ENCODE measurements around the gene SFI1.
A peak's percentile ranks its signal among the peaks of the same experiment; 100 is the strongest.

The SFI1 gene

GRCh38 chr22:31647523-31648320 lies 151.4 kb downstream of the SFI1 start:
- peak; percentile 97 for FAIRE-seq

GRCh38 chr22:31650391-31650790 lies 154.1 kb downstream of the SFI1 start:
- no peak for FAIRE-seq

- no peak for FAIRE-seq
Observed at GRCh38 chr22:31651664-31652063, 155.3 kb downstream of the SFI1 start.

- FAIRE-seq = no peak
Observed at GRCh38 chr22:31652088-31652487, 155.8 kb downstream of the SFI1 start.

- FAIRE-seq = no peak
Observed at GRCh38 chr22:31652911-31653684, 156.8 kb downstream of the SFI1 start.

- FAIRE-seq = no peak
Observed at GRCh38 chr22:31653944-31654343, 157.6 kb downstream of the SFI1 start.

- no peak for FAIRE-seq
Observed at GRCh38 chr22:31654408-31654807, 158.1 kb downstream of the SFI1 start.

- FAIRE-seq = no peak
Observed at GRCh38 chr22:31659246-31659645, 162.9 kb downstream of the SFI1 start.

- FAIRE-seq = peak; percentile 59
Observed at GRCh38 chr22:31660860-31661341, 164.6 kb downstream of the SFI1 start.

- peak; percentile 95 for FAIRE-seq
Observed at GRCh38 chr22:31661851-31662667, 165.7 kb downstream of the SFI1 start, which contains the start of gene PISD. PISD (minus strand) TSS chr22:31662215; CDS start chr22:31662208, 7 bp downstream.

GRCh38 chr22:31662668-31663037 lies 166.3 kb downstream of the SFI1 start:
- no peak for FAIRE-seq

Data from G401.6 (cell line).